GM12874 (cell line): ENCODE data around the gene ZNF835.

ENCODE experiments used
- CTCF ChIP-seq: IDR thresholded peaks from 2 replicates; pipeline ENCODE4 v1.5.1; 2011; ENCODE audit warnings: low read depth, mild to moderate bottlenecking, control low read depth, low read length, moderate library complexity; ENCODE audit not compliant: insufficient read depth

The ZNF835 gene

GRCh38 chr19:56671613-56671994 is at the start of gene ZNF835:
Gene ZNF835, minus strand, starts transcription at chr19:56671757. Its CDS starts 6,559 bp downstream, at chr19:56665198.
- TF ChIP-seq CTCF: no peak

- TF ChIP-seq CTCF: no peak
Measured at GRCh38 chr19:56720281-56720680, 48.7 kb upstream of the ZNF835 start.

GRCh38 chr19:56718231-56718630 is 46.7 kb upstream of the ZNF835 start:
- TF ChIP-seq CTCF: no peak

- TF ChIP-seq CTCF: no peak
Measured at GRCh38 chr19:56712611-56713276, 41.2 kb upstream of the ZNF835 start.

GRCh38 chr19:56710437-56710836 is 38.9 kb upstream of the ZNF835 start:
- no peak for TF ChIP-seq CTCF

GRCh38 chr19:56707821-56708220 is 36.3 kb upstream of the ZNF835 start:
- TF ChIP-seq CTCF: no peak

- no peak for TF ChIP-seq CTCF
Measured at GRCh38 chr19:56705939-56706338, 34.4 kb upstream of the ZNF835 start.
